HG03460 (cell line): Measurements from ENCODE around the gene XBP1.
"Not testable (repeated sequence)": the region's sequence is repeated elsewhere in the genome, so short reads cannot be mapped to it uniquely, and the experiment has no call there.

Source experiments
- ATAC-seq: cut with Tn5 transposase; IDR thresholded peaks from one replicate; pipeline ENCODE4 v1.9.1; 2021; ENCODE audit not compliant: unreplicated experiment

The XBP1 gene

DNA sequence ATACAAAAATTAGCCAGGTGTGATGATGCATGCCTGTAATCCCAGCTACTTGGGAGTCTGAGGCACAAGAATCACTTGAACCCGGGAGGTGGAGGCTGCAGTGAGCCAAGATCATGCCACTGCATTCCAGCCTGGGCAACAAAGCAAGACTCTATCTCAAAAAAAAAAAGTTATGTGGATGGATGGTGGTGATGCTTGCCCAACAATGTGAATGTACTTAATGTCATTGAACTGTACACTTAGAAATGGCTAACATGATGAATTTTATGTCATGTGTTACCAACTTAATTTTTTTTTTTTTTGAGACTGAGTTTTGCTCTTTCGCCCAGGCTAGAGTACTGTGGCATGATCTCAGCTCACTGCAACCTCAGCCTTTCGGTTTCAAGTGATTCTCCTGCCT, 45.9 kb downstream of the XBP1 start:
- ATAC-seq: not testable (repeated sequence)

DNA sequence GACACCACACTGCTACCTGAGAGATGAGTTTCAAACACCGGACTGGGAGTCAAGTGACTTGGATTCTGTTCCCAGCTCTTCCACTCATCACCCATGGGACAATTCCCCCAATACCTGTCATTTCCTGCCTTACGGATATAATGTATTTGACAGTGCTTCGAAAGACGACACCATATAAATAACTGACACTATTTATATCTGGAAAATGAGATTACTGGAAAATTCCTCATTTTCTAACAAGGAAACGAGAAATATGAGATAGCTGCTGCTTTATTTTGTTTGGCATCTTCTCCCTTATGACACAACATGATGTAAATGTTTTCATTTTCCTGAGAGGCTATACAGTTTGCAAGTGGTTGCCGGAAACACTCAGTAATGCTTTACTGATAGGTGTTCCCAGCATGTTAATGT, 49.9 kb downstream of the XBP1 start:
- ATAC-seq: no peak
